COLO668 (cell line): ENCODE results near the gene SNAI3.
A peak's percentile ranks its signal among the peaks of the same experiment; 100 is the strongest.

ENCODE experiments used
- DNase-seq: peaks from one replicate; lab custom pipeline; 2025; ENCODE audit not compliant: unreplicated experiment; lab: John Stamatoyannopoulos, UW

Gene SNAI3

GRCh38 chr16:88691924-88692560 lies 5.7 kb upstream of the SNAI3 start:
- peak; percentile 7 for DNase-seq

GRCh38 chr16:88691129-88691813 lies 5.0 kb upstream of the SNAI3 start:
- peak; percentile 9 for DNase-seq

GRCh38 chr16:88690341-88691128 lies 4.2 kb upstream of the SNAI3 start:
- DNase-seq, result no peak

GRCh38 chr16:88688013-88688778 lies 1.9 kb upstream of the SNAI3 start:
- peak; percentile 81 for DNase-seq

GRCh38 chr16:88687676-88688012 lies 1.3 kb upstream of the SNAI3 start:
- DNase-seq, result no peak

GRCh38 chr16:88687254-88687576 lies 908 bp upstream of the SNAI3 start:
- peak; percentile 38 for DNase-seq

- DNase-seq, result peak; percentile 83
These were observed 257 bp downstream of the SNAI3 start for GRCh38 chr16:88686062-88686438.

- peak; percentile 42 for DNase-seq
These were observed 898 bp downstream of the SNAI3 start for GRCh38 chr16:88685156-88686061.

- no peak for DNase-seq
These were observed 1.6 kb downstream of the SNAI3 start for GRCh38 chr16:88684569-88685155.

- no peak for DNase-seq
These were observed 4.4 kb downstream of the SNAI3 start for GRCh38 chr16:88681709-88682451.

GRCh38 chr16:88681084-88681680 lies 5.1 kb downstream of the SNAI3 start:
- DNase-seq, result peak; percentile 52

- DNase-seq, result no peak
These were observed 5.7 kb downstream of the SNAI3 start for GRCh38 chr16:88680554-88681083.

GRCh38 chr16:88678224-88678979 lies 7.9 kb downstream of the SNAI3 start:
- DNase-seq, result no peak

GRCh38 chr16:88677721-88678120 lies 8.6 kb downstream of the SNAI3 start:
- no peak for DNase-seq

- no peak for DNase-seq
These were observed 9.6 kb downstream of the SNAI3 start for GRCh38 chr16:88676502-88677242.

GRCh38 chr16:88673716-88674379 lies 12.5 kb downstream of the SNAI3 start:
- DNase-seq, result no peak

GRCh38 chr16:88672776-88673175 lies 13.5 kb downstream of the SNAI3 start:
- DNase-seq, result peak; percentile 54
